ENCODE data around the gene PDE4D.

GRCh38 chr5:59420596-59420995 lies 472.9 kb downstream of the PDE4D start:
- TF ChIP-seq, protein P1, sequence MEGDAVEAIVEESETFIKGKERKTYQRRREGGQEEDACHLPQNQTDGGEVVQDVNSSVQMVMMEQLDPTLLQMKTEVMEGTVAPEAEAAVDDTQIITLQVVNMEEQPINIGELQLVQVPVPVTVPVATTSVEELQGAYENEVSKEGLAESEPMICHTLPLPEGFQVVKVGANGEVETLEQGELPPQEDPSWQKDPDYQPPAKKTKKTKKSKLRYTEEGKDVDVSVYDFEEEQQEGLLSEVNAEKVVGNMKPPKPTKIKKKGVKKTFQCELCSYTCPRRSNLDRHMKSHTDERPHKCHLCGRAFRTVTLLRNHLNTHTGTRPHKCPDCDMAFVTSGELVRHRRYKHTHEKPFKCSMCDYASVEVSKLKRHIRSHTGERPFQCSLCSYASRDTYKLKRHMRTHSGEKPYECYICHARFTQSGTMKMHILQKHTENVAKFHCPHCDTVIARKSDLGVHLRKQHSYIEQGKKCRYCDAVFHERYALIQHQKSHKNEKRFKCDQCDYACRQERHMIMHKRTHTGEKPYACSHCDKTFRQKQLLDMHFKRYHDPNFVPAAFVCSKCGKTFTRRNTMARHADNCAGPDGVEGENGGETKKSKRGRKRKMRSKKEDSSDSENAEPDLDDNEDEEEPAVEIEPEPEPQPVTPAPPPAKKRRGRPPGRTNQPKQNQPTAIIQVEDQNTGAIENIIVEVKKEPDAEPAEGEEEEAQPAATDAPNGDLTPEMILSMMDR (IDR thresholded peaks at IDR 0.05): no peak
- TF ChIP-seq POLR2A (IDR thresholded peaks at IDR 0.05): no peak

Measured in heart left ventricle (tissue), 13 donors.